Measurements from ENCODE around the gene IQCH. TPM values are rescaled to one million over a fixed set of nuclear protein-coding genes. Genes with fewer than 3 reads are reported as not detected.
A peak's percentile ranks its signal among the peaks of the same experiment; 100 is the strongest.
"Not testable (repeated sequence)": the region's sequence is repeated elsewhere in the genome, so short reads cannot be mapped to it uniquely, and the experiment has no call there.

IQCH gene
- polyA plus RNA-seq, 4 donors: 1.7 to 10.6 (median 7.2) TPM

DNA sequence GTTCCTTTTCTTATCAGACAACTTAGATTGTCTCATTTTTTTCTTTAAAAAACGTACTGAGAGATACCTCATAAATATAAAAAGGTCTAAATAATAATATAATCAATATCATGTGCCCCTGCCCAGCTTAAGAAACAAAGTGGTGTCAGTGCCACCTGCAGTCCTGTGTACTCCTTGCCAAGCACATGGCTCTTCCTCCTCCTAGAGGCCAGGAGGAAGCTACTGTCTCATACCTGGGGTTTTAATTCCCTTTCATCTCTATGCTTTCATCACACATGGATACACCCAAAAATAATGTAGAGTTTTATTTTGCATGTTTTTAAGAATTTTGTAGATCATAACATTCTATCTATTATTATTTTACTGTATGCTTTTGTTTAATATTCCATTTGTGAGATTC is 167.7 kb downstream of the IQCH start:
- no peak for DNase-seq (ENCODE audit: low read depth in 4 of 4, low spot score in 3 of 4)

- DNase-seq (ENCODE audit: low read depth in 4 of 4, low spot score in 3 of 4): peak in 2 of 4 donors; percentile 20 to 33
Measured at GRCh38 chr15:67433495-67434099, 179.0 kb downstream of the IQCH start.

GRCh38 chr15:67436351-67437250 is 182.0 kb downstream of the IQCH start:
- not testable (repeated sequence) for DNase-seq (ENCODE audit: low read depth in 4 of 4, low spot score in 3 of 4)

- no peak for DNase-seq (ENCODE audit: low read depth in 4 of 4, low spot score in 3 of 4)
Measured at GRCh38 chr15:67444100-67444499, 189.5 kb downstream of the IQCH start.

DNA sequence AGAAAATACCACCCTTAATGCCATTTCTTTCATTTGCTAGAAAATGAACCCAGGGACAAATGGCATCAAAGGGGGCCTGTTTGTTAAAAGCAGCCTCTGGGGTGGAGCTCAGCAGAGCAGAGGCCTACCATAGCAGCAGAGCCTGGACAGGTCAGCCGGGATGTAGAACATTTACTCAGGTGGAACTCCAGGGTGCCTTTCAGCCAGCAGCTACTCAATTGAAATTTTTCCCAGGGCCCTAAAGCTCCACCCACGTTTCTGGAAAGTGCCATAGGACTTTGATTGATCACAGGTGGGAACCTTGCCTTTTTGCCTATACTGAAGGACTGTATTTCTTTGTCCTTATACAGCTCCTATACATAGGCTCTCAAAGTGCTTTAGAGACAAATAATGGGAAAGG is 191.9 kb downstream of the IQCH start:
- no peak for DNase-seq (ENCODE audit: low read depth in 4 of 4, low spot score in 3 of 4)

DNA sequence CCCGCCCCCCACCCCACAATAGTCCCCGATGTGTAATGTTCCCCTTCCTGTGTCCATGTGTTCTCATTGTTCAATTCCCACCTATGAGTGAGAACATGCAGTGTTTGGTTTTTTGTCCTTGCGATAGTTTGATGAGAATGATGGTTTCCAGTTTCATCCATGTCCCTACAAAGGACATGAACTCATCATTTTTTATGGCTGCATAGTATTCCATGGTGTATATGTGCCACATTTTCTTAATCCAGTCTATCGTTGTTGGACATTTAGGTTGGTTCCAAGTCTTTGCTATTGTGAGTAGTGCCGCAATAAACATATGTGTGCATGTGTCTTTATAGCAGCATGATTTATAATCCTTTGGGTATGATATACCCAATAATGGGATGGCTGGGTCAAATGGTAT is 193.8 kb downstream of the IQCH start:
- DNase-seq (ENCODE audit: low read depth in 4 of 4, low spot score in 3 of 4): not testable (repeated sequence)

DNA sequence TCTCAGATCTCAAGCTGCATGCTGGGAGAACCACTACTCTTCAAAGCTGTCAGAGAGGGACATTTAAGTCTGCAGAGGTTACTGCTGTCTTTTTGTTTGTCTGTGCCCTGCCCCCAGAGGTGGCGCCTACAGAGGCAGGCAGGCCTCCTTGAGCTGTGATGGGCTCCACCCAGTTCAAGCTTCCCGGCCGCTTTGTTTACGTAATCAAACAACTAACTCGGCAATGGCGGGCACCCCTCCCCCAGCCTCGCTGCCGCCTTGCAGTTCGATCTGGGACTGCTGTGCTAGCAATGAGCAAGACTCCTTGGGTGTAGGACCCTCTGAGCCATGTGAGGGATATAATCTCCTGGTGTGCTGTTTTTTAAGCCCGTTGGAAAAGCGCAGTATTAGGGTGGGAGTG is 199.1 kb downstream of the IQCH start:
- DNase-seq (ENCODE audit: low read depth in 4 of 4, low spot score in 3 of 4): not testable (repeated sequence)

DNA sequence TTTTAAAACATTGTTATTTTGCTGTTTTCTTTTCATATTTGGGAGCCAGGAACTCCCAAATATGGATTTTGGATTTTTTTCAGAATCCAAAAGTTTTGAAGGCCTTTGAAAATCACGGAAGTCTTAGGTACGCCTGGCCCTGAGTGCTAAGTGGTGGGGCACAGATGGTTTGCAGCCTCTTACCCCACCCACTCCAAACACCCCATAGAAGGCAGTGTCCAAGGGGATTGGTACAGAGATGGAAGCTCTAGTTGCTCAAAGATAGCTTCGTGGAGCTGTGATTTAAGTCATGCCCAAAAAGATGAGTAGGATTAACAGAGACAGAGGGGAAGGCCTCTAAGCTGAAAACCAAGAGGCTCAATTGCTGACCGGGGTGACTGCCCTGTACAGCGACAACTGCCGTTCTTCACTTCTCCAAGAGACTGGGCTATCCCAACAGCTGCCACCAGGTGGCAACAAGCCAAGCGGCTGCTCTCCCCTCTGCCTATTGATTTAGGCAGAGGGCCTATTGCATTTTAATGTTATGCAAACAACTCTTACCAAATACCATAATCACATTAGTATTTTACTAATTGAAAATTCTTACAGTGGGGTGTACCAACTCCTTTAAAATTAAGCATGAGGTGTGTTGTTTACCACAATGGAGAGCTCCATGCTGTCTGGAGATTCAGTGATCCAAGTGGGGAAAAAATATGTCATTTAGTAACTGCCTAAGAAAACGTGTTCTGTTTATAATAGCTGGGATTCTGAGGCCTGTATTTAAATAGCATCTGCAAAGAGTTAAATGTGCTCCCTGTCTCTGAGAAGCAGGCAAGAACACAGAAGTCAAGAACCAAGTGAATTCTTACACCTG is 202.3 kb downstream of the IQCH start:
- peak; percentile 31 to 52 (median 44) for DNase-seq (ENCODE audit: low read depth in 4 of 4, low spot score in 3 of 4)

DNA sequence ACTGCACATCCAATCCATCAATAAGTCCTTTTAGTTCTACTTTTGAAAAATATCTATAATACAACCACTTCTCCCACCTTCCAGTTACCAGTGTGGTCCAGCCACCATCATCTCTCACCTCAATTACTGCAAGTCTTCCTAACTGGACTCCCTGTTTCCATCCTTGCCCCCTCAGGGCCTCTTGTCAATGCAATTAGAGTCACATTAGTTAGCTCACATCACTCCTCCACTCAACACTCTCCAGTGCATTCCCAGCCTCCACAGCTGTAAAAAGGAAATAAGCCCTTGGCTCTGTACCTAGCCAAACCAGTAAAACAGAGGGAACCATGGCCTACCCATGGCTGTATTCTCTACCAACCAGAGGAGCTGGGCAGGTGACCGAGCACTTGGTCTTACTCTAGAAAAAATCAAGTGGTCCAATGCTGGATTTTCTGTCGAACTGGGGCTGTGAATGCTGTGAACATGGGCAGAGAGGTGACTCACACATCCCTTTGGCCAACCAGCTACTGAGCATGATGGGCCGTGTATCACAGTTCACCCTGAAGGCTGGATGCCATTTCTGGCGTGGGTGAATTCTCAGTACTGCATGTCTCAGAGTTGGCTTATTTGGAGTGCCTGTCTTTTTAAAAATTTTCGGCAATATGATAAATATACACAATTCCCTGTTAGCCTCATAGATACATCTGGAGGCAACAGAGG is 203.9 kb downstream of the IQCH start:
- DNase-seq (ENCODE audit: low read depth in 4 of 4, low spot score in 3 of 4): no peak

- no peak for DNase-seq (ENCODE audit: low read depth in 4 of 4, low spot score in 3 of 4)
Measured at GRCh38 chr15:67460521-67460920, 205.9 kb downstream of the IQCH start.

DNA sequence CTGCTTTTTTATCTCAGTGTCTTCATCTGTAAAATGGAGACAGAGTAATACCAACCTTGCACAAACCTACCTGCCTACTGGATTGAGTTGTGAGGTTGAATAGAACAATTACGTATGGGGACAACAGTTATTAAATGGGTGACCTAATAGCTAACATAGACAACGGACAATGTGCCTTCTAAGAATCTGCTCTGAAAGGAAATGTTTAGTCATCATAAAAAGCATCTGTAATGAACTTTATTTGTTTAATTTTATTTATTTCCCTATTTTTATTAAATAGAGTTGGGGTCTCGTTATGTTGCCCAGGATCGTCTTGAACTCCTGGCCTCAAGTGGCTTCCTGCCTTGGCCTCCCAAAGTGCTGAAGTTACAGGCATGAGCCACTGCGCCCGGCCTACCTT is 207.1 kb downstream of the IQCH start:
- no peak for DNase-seq (ENCODE audit: low read depth in 4 of 4, low spot score in 3 of 4)

GRCh38 chr15:67462875-67463274 is 208.3 kb downstream of the IQCH start:
- no peak for DNase-seq (ENCODE audit: low read depth in 4 of 4, low spot score in 3 of 4)

GRCh38 chr15:67463488-67463887 is 208.9 kb downstream of the IQCH start:
- no peak for DNase-seq (ENCODE audit: low read depth in 4 of 4, low spot score in 3 of 4)

GRCh38 chr15:67465196-67465952 is 210.8 kb downstream of the IQCH start:
- DNase-seq (ENCODE audit: low read depth in 4 of 4, low spot score in 3 of 4): no peak

- no peak for DNase-seq (ENCODE audit: low read depth in 4 of 4, low spot score in 3 of 4)
Measured at GRCh38 chr15:67468416-67468815, 213.8 kb downstream of the IQCH start.

GRCh38 chr15:67469680-67470079 is 215.1 kb downstream of the IQCH start:
- DNase-seq (ENCODE audit: low read depth in 4 of 4, low spot score in 3 of 4): no peak

DNA sequence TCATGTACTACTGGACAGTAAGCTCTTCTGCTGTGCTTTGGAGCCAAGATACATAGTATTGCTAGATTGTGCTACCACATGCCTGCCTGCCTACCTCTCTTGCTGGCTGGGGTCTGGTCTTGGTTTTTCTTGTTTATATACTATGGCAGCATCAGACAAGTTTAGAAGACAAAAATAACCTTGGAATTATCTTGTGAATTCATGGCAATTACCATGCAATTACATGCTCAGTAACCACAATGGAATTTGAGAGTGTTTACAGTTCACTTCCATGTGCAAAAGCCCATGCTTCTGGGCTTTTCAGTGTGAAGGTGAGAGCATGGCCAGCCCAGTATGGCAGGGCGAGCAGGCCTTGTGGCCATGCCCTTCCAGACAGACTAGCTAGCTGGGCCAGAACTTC is 218.4 kb downstream of the IQCH start:
- DNase-seq (ENCODE audit: low read depth in 4 of 4, low spot score in 3 of 4): no peak

- no peak for DNase-seq (ENCODE audit: low read depth in 4 of 4, low spot score in 3 of 4)
Measured at GRCh38 chr15:67474405-67475110, 220.0 kb downstream of the IQCH start.
